HG02678 (cell line): ENCODE measurements around the gene EGFLAM.

Experiments
- ATAC-seq: cut with Tn5 transposase; IDR thresholded peaks from one replicate; pipeline ENCODE4 v1.9.1; 2021; ENCODE audit warnings: mild to moderate bottlenecking, moderate library complexity; ENCODE audit not compliant: unreplicated experiment

EGFLAM gene

DNA sequence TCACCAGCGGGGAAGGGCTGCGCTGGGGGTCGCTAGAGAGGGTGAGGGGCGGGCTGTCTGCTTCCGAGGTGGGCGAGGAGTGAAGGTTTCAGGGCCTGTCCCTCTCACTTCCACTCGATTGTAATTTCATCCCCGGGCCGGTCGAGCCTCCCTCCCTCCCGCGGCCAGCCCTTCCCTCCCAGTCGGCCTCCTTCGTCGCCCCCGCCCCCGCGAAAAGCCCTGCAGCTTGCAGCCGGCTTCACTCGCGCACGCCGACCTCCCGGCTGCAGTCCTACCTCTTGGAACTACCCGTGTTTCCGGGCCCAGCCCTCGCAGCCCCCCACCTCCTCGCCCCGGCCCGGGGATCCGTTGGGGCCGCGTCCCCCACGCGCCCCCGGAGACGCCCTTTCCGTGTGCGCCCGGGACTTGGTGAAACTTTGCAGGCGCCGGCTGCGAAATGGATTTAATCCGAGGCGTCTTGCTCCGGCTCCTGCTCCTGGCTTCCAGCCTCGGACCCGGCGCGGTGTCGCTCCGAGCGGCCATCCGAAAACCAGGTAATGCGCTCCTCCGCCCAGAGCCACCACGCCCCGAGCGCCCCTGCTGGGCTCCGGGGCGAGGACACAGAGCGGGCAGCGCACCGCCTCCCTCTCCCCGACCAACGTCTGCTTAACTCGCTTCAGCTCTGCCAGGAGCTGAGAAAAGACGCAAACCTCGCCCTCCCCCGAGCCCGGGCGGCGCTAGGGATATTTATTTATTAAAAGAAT lies at the start of gene EGFLAM:
Gene EGFLAM, plus strand, starts transcription at position 241 of the 743 bp plus-strand sequence. Its CDS starts 196 bp downstream, at position 437.
- no peak for ATAC-seq

DNA sequence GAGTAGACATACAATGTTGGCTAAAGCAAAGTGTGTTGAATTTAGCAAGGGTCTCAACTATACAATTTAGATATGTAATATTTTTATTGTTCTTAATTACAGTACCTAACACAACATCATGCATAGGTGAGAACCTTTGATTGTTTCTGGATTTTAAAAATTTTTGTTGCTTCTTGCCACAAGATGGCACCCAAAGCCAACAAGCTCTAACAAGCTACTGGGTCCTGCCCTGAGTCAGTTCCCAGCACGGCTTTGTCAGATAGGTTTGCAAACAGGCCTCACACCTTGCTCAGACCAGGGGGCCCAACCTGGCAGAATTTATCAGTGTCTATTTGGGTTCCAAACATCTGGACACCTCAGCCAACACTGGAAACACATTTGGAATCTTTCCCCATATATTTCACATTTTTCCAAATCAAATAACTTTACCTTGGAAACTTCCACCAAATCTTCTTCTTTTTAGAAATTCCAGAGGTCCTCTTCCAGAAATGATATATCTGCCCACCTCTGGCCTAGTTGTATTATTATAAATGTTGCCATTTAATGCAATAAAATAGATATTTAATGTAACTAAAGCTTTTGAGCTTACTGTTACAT lies 49.5 kb upstream of the EGFLAM start:
- ATAC-seq: no peak

DNA sequence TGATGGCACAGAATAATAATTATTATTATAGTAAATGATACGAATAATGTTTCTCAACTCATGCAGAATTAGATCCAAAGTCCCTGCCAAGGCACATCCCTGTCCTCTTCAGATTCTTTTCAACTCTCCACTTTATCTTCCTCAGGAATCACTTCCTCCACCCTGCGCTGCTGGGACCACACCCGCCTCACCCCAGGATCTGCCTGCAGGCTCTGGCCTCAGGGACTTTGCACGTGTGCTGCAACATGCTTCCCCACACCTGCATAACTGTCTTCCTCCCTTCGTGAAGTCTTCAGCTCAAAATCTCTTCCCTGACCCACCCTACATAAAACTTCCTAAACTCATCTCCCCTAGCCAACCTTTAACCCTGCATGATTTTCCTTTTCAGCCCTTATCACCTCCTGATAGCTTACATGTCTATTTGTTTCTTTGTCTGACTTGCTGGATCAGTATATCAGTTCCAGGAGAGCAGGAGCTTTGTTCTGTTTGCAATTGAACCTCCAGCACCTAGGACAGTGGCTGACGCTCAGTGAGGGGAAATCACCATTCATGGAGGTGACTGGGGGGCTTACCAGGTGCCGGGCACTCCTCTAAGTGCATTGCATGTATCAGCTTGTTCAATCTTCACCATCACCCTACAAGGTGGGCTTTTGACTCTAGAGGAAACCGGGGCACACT lies 47.5 kb upstream of the EGFLAM start:
- no peak for ATAC-seq

DNA sequence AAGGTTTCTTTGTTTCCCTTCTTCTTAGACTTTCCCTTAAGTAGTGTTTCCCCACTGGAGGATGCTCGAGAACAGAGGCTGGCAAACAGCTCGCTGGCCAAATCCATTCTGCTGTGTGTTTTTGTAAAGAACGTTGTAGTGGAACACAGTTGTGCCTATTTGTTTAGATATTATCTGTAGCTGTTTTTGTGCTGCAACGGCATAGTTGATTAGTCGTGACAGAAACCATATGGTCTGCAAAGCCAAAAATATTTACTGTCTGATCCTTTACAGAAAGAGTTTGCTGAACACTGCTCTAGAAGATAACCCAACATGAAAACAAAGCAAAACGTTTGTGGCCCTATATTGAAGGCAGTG lies 47.0 kb upstream of the EGFLAM start:
- no peak for ATAC-seq

DNA sequence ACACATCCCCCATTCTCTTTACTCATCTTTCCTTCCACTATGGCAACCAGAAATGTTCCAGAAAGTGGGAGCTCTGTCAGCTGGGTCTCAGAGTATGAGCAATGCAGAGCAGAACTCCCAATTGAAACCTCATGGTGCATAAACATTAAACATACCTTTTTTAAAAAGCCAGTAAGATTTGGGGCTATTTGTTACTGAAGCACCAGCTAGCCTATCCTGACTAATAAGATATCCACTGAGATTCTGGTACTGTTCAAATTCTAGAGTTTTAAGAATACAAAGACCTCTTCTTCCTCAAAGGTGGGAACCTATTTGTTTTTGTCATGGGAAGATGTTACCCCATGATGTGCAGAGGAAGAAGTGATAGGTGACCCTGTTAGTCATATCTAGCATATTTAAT lies 46.1 kb upstream of the EGFLAM start:
- ATAC-seq: no peak

DNA sequence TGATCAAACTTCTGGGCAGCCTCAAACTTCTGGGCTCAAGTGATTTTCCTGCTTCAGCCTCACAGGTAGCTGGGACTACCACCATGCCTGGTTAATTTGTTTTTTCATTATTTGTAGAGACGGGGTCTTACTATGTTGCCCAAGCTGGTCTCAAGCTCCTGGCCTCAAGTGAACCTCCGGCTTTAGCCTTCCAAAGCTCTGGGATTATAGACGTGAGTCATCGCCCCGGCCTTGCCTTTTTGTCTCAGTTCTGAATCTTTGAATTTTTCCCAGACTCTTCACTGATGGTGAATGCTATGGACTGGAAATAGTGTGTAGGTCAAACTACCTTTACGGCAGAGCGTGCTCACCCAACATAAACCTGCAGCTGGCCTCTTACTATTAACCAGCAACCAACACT lies 32.3 kb upstream of the EGFLAM start:
- ATAC-seq: no peak

GRCh38 chr5:38228914-38229313 lies 29.4 kb upstream of the EGFLAM start:
- ATAC-seq: no peak

DNA sequence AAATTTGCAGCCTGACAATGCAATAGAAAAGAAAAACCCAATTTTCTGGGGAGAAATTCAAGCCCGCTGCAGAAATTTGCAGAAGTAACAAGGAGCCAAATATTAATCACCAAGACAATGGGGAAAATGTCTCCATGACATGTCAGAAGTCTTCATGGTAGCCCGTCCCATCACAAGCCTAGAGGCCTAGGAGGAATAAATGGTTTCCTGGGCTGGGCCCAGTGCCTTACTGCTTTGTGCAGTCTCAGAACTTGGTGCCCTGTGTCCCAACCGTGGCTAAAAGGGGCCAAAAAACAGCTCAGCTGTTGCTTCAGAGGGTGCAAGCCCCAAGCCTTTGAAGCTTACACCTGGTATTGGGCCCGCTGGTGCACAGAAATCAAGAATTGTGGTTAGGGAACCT lies 23.6 kb upstream of the EGFLAM start:
- ATAC-seq: no peak

GRCh38 chr5:38237681-38238080 lies 20.7 kb upstream of the EGFLAM start:
- no peak for ATAC-seq

- no peak for ATAC-seq
Measured at GRCh38 chr5:38240212-38240611, 18.1 kb upstream of the EGFLAM start.

GRCh38 chr5:38241655-38242054 lies 16.7 kb upstream of the EGFLAM start:
- ATAC-seq: no peak

DNA sequence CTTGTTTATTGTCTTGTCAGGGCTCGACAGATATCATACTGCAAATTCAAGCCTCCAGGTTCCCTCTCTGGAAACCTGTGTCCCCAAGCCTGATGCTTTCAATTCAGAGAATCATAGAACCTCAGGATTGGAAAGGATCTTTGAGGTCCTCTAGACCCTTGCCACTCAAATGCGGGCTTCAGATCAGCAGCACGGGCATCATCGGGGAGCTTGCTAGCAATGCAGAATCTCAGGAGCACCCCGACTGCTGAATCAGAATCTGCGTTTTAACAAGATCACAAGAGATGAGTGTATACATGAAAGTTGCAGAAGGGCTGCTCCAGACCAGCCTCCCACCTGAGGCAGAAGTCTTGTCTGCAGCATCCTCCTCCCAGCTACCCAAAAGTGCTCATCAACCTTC lies 13.1 kb upstream of the EGFLAM start:
- no peak for ATAC-seq

GRCh38 chr5:38249301-38249700 lies 9.1 kb upstream of the EGFLAM start:
- no peak for ATAC-seq

DNA sequence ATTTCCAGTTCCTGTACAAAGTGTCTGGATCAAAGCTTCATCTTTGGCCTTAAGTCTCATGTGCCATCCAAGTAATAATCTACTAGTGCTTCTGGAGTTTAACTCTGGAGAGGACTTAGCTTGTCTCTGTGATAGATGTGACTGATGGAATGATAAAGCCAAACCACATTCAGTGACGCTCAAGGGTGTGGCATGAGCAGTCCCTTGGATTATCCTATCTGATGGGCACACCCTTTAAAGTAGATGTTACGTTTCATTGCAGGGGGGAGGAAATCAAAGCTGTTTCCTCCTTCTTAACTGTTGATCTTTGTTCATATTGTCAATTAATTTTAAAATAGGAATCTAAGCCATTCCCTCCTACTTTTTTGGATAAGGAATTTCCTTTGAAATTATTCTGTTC lies 8.5 kb upstream of the EGFLAM start:
- ATAC-seq: no peak

DNA sequence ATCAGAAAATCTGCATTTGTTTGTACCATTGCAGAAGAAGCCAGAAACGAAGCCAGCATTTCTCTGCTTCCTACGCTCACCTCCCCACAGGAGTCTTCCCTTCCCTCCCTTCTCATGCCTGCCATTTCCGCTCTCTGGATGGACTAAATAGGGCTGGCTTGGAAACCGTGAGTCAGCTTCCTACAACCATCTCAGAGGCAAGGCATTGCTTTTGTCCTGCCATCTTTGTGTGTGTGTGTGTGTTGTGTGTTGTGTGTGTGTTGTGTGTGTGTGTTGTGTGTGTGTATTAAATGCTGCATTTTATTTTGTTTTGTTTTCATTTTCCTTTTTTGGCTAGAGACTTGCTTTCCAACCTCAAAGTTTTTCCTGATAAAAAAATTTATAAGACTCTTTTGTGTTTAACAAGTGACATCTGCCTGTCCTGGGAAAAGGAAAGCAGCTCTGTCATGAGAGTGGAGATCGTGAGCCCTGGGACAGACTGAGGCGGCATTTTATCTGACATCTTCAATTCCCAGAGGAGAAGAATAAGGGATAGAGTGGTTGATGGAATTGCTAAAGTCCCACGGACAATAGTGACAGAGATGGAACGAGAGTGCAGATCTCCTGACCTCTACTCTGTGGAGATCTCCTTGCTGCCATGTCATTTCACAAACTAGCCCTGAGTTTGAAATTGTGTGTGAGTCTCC lies 7.5 kb upstream of the EGFLAM start:
- ATAC-seq: no peak

GRCh38 chr5:38253759-38254158 lies 4.6 kb upstream of the EGFLAM start:
- no peak for ATAC-seq

GRCh38 chr5:38257308-38258041 lies 884 bp upstream of the EGFLAM start:
- ATAC-seq: no peak

- ATAC-seq: no peak
Measured at GRCh38 chr5:38258042-38258318, 379 bp upstream of the EGFLAM start.

GRCh38 chr5:38259062-38259808 lies 876 bp downstream of the EGFLAM start:
- ATAC-seq: no peak

DNA sequence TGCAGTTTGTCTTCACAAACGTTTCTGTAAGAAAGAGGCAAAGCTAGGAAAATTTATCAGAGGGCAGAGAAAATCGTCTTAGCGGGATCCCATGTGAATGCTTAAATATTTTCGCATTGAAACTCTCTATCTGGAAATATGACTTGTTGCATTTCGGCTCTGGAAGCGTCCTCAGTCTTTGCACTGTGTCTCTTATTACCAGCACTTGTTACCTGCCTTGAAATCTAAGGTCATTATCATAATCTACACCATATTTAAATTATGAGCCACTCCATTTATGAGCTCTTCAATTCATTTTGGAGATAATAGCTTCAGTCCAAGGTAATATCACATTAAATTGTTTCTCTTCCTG lies 1.4 kb downstream of the EGFLAM start:
- no peak for ATAC-seq

DNA sequence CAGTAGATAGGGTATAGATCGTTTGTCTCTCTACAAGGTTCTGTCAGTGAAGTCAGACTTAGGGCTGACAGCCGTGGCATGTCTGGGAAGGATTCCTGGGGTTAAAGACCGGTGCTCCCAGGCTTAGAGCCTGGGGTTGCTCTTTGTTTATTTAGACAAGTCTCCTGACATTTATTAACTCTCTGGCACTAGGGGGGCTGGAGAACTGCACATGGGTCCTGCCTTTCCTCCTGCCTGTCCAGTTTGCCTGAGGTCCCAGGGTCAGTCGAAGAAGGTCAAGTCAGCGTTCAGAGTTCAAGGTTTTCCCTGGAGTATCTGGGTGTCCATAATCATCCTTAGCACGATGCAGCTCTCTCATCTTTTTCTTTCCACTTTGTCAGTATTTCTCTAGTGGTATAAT lies 5.6 kb downstream of the EGFLAM start:
- ATAC-seq: no peak
